Activated CD4-positive, alpha-beta T cell treated with anti-CD3 and anti-CD28 coated beads for 36 hours (primary cell): ENCODE measurements around the gene HGF. TPM values are rescaled to one million over a fixed set of nuclear protein-coding genes. Genes with fewer than 3 reads are reported as not detected.

Experiments used
- ATAC-seq: fragments of 200-7000 bp; cut with Tn5 transposase; one replicate; pipeline ENCODE4 v1.10.0; 2021; ENCODE audit warnings: mild to moderate bottlenecking, moderate library complexity
- CTCF ChIA-PET: fragments of 350-600 bp; sonication (Branson Sonifier 250); formaldehyde crosslinking; loops from one replicate; lab custom pipeline; 2021; ENCODE audit warnings: antibody characterized with exemption; lab: Charles Lee
- POLR2A ChIA-PET: fragments of 350-600 bp; sonication (Branson Sonifier 250); formaldehyde crosslinking; loops from one replicate; lab custom pipeline; 2021; ENCODE audit warnings: antibody characterized with exemption, inconsistent platforms; lab: Charles Lee
- DNase-seq: peaks from one replicate; pipeline ENCODE4 v3.0.0-alpha.2; 2020
- H3K27ac Mint-ChIP-seq: one replicate; pipeline ENCODE4 v1.8.0; 2021; ENCODE audit warnings: mixed read lengths
- H3K27me3 Mint-ChIP-seq: one replicate; pipeline ENCODE4 v1.8.0; 2021; ENCODE audit warnings: mixed read lengths
- H3K36me3 Mint-ChIP-seq: one replicate; pipeline ENCODE4 v1.8.0; 2021; ENCODE audit warnings: low read depth, mixed read lengths
- H3K4me1 Mint-ChIP-seq: one replicate; pipeline ENCODE4 v1.8.0; 2021; ENCODE audit warnings: mixed read lengths
- H3K4me3 Mint-ChIP-seq: one replicate; pipeline ENCODE4 v1.8.0; 2021; ENCODE audit warnings: mild to moderate bottlenecking, moderate library complexity, mixed read lengths
- H3K9me3 Mint-ChIP-seq: one replicate; pipeline ENCODE4 v1.8.0; 2021; ENCODE audit warnings: low read depth, mixed read lengths
- intact Hi-C, 2 experiments: fragments of 100-400 bp; cut with DNase I in 1 of 2; cut with micrococcal nuclease in 1 of 2; formaldehyde crosslinking; loops; one replicate each; pipeline versions ENCODE4 v1.14.2 to v1.15.1; 2022 to 2024; cut with DNase I, micrococcal nuclease
- total RNA-seq, 2 experiments: library from RNA; stranded (reverse); gene quantifications; one replicate each; pipeline ENCODE4 v1.2.3, GENCODE V29; 2021

The HGF gene
- total RNA-seq, 2 experiments from 2014 or later = not detected

- H3K9me3 Mint-ChIP-seq = no peaks in the 10 kb centered on the region
- no peaks in the 10 kb centered on the region for H3K27me3 Mint-ChIP-seq
- ChIA-PET CTCF (no interaction called here), POLR2A (no interaction called here)
- intact Hi-C loops = no loop called here
- H3K36me3 Mint-ChIP-seq = no peaks in the 10 kb centered on the region
- H3K4me3 Mint-ChIP-seq = no peak overlapping the region
- no peaks in the 10 kb centered on the region for H3K4me1 Mint-ChIP-seq
- DNase-seq (no peak), ATAC-seq (no peak)
- no peak overlapping the region for H3K27ac Mint-ChIP-seq
Observed at GRCh38 chr7:81790686-81791085, 20.8 kb upstream of the HGF start.

GRCh38 chr7:81790120-81790500 lies 20.3 kb upstream of the HGF start:
- no peak for ATAC-seq
- intact Hi-C loops = no loop called here
- no peak for DNase-seq
- Mint-ChIP-seq H3K27ac (no peak overlapping the region), H3K36me3 (no peaks in the 10 kb centered on the region), H3K4me3 (no peak overlapping the region), H3K4me1 (no peaks in the 10 kb centered on the region), H3K27me3 (no peaks in the 10 kb centered on the region), H3K9me3 (no peaks in the 10 kb centered on the region)
- CTCF ChIA-PET = no interaction called here
- POLR2A ChIA-PET = no interaction called here

- POLR2A ChIA-PET = no interaction called here
- intact Hi-C loops = no loop called here
Observed at GRCh38 chr7:81789406-81790119, 19.7 kb upstream of the HGF start.

GRCh38 chr7:81788246-81788645 lies 18.4 kb upstream of the HGF start:
- Mint-ChIP-seq H3K4me3 (no peak overlapping the region), H3K27me3 (no peaks in the 10 kb centered on the region), H3K36me3 (no peaks in the 10 kb centered on the region), H3K9me3 (no peaks in the 10 kb centered on the region), H3K27ac (no peak overlapping the region), H3K4me1 (no peaks in the 10 kb centered on the region)
- ChIA-PET POLR2A (no interaction called here), CTCF (no interaction called here)
- no peak for DNase-seq
- no peak for ATAC-seq
- intact Hi-C loops = no loop called here

More at GRCh38 chr7:81789406-81790119, 19.7 kb upstream of the HGF start:
- DNase-seq (no peak), ATAC-seq (no peak)
- Mint-ChIP-seq H3K27me3 (no peaks in the 10 kb centered on the region), H3K4me3 (no peak overlapping the region), H3K27ac (no peak overlapping the region), H3K9me3 (no peaks in the 10 kb centered on the region), H3K4me1 (no peaks in the 10 kb centered on the region), H3K36me3 (no peaks in the 10 kb centered on the region)
- CTCF ChIA-PET = no interaction called here

- H3K9me3 Mint-ChIP-seq = no peaks in the 10 kb centered on the region
- POLR2A ChIA-PET = no interaction called here
- H3K36me3 Mint-ChIP-seq = no peaks in the 10 kb centered on the region
- no peaks in the 10 kb centered on the region for H3K27me3 Mint-ChIP-seq
- DNase-seq (no peak), ATAC-seq (no peak)
- H3K27ac Mint-ChIP-seq = no peak overlapping the region
- no peak overlapping the region for H3K4me3 Mint-ChIP-seq
- intact Hi-C loops = no loop called here
- CTCF ChIA-PET = no interaction called here
- H3K4me1 Mint-ChIP-seq = no peaks in the 10 kb centered on the region
Observed at GRCh38 chr7:81783818-81784217, 14.0 kb upstream of the HGF start.

- ATAC-seq = no peak
- Mint-ChIP-seq H3K36me3 (no peaks in the 10 kb centered on the region), H3K27me3 (no peaks in the 10 kb centered on the region), H3K27ac (no peak overlapping the region), H3K9me3 (no peaks in the 10 kb centered on the region), H3K4me1 (no peaks in the 10 kb centered on the region), H3K4me3 (no peak overlapping the region)
- ChIA-PET CTCF (no interaction called here), POLR2A (no interaction called here)
- intact Hi-C loops = no loop called here
- no peak for DNase-seq
Observed at GRCh38 chr7:81780914-81781693, 11.3 kb upstream of the HGF start.

GRCh38 chr7:81779706-81780105 lies 9.9 kb upstream of the HGF start:
- ChIA-PET CTCF (no interaction called here), POLR2A (no interaction called here)
- no peak overlapping the region for H3K4me3 Mint-ChIP-seq
- DNase-seq (no peak), ATAC-seq (no peak)
- H3K36me3 Mint-ChIP-seq = no peaks in the 10 kb centered on the region
- H3K27ac Mint-ChIP-seq = no peak overlapping the region
- intact Hi-C loops = no loop called here
- H3K9me3 Mint-ChIP-seq = no peaks in the 10 kb centered on the region
- no peaks in the 10 kb centered on the region for H3K27me3 Mint-ChIP-seq
- H3K4me1 Mint-ChIP-seq = no peaks in the 10 kb centered on the region

- H3K36me3 Mint-ChIP-seq = no peaks in the 10 kb centered on the region
- ATAC-seq = no peak
- no peak for DNase-seq
Observed at GRCh38 chr7:81777697-81778096, 7.8 kb upstream of the HGF start.

GRCh38 chr7:81776948-81777630 lies 7.2 kb upstream of the HGF start:
- CTCF ChIA-PET = no interaction called here
- H3K4me1 Mint-ChIP-seq = no peaks in the 10 kb centered on the region
- H3K36me3 Mint-ChIP-seq = no peaks in the 10 kb centered on the region
- H3K27me3 Mint-ChIP-seq = no peaks in the 10 kb centered on the region
- POLR2A ChIA-PET = no interaction called here
- H3K4me3 Mint-ChIP-seq = no peak overlapping the region
- DNase-seq (no peak), ATAC-seq (no peak)
- intact Hi-C loops = no loop called here
- H3K27ac Mint-ChIP-seq = no peak overlapping the region
- no peaks in the 10 kb centered on the region for H3K9me3 Mint-ChIP-seq

More at GRCh38 chr7:81777697-81778096, 7.8 kb upstream of the HGF start:
- ChIA-PET POLR2A (no interaction called here), CTCF (no interaction called here)
- intact Hi-C loops = no loop called here
- Mint-ChIP-seq H3K9me3 (no peaks in the 10 kb centered on the region), H3K4me1 (no peaks in the 10 kb centered on the region), H3K27me3 (no peaks in the 10 kb centered on the region), H3K4me3 (no peak overlapping the region), H3K27ac (no peak overlapping the region)

- Mint-ChIP-seq H3K27me3 (no peaks in the 10 kb centered on the region), H3K36me3 (no peaks in the 10 kb centered on the region), H3K4me3 (no peak overlapping the region), H3K27ac (no peak overlapping the region), H3K9me3 (no peaks in the 10 kb centered on the region), H3K4me1 (no peaks in the 10 kb centered on the region)
- DNase-seq (no peak), ATAC-seq (no peak)
- intact Hi-C loops = no loop called here
- POLR2A ChIA-PET = no interaction called here
- CTCF ChIA-PET = no interaction called here
Observed at GRCh38 chr7:81776161-81776560, 6.3 kb upstream of the HGF start.

- Mint-ChIP-seq H3K4me1 (no peaks in the 10 kb centered on the region), H3K27me3 (no peaks in the 10 kb centered on the region), H3K27ac (no peak overlapping the region), H3K4me3 (no peak overlapping the region), H3K36me3 (no peaks in the 10 kb centered on the region), H3K9me3 (no peaks in the 10 kb centered on the region)
- intact Hi-C loops = no loop called here
- ATAC-seq = no peak
- ChIA-PET CTCF (no interaction called here), POLR2A (no interaction called here)
- DNase-seq = no peak
Observed at GRCh38 chr7:81775560-81775959, 5.7 kb upstream of the HGF start.

GRCh38 chr7:81774551-81774950 lies 4.7 kb upstream of the HGF start:
- intact Hi-C loops = no loop called here
- DNase-seq (no peak), ATAC-seq (no peak)
- ChIA-PET POLR2A (no interaction called here), CTCF (no interaction called here)
- H3K27ac Mint-ChIP-seq = no peak overlapping the region
- H3K27me3 Mint-ChIP-seq = no peaks in the 10 kb centered on the region
- H3K4me1 Mint-ChIP-seq = no peaks in the 10 kb centered on the region
- H3K4me3 Mint-ChIP-seq = no peak overlapping the region
- H3K9me3 Mint-ChIP-seq = no peaks in the 10 kb centered on the region
- no peaks in the 10 kb centered on the region for H3K36me3 Mint-ChIP-seq
